Ishikawa (cell line): ENCODE measurements around the gene CTXN1.
A peak's percentile ranks its signal among the peaks of the same experiment; 100 is the strongest.

Experiments used
- CEBPB ChIP-seq: IDR thresholded peaks from 2 replicates; pipeline ENCODE4 v1.6.1; 2012
- CREB1 ChIP-seq: IDR thresholded peaks from 2 replicates; pipeline ENCODE4 v1.6.1; 2012; ENCODE audit warnings: low read depth
- EGR1 ChIP-seq: IDR thresholded peaks from 2 replicates; pipeline ENCODE4 v1.6.1; 2012
- EP300 ChIP-seq: IDR thresholded peaks from 2 replicates; pipeline ENCODE4 v1.6.1; 2012; ENCODE audit warnings: borderline replicate concordance
- FOXM1 ChIP-seq: IDR thresholded peaks from 2 replicates; pipeline ENCODE4 v1.6.1; 2012; ENCODE audit warnings: low read depth, borderline replicate concordance
- NFIC ChIP-seq: IDR thresholded peaks from 2 replicates; pipeline ENCODE4 v1.6.1; 2012
- RAD21 ChIP-seq: IDR thresholded peaks from 2 replicates; pipeline ENCODE4 v1.6.1; 2012; ENCODE audit warnings: low read depth
- TAF1 ChIP-seq: IDR thresholded peaks from 2 replicates; pipeline ENCODE4 v1.6.1; 2012; ENCODE audit warnings: low read depth, mild to moderate bottlenecking
- TCF12 ChIP-seq: IDR thresholded peaks from 2 replicates; pipeline ENCODE4 v1.6.1; 2012; ENCODE audit warnings: low read depth
- TEAD4 ChIP-seq: IDR thresholded peaks from 2 replicates; pipeline ENCODE4 v1.6.1; 2012
- YY1 ChIP-seq: IDR thresholded peaks from 2 replicates; pipeline ENCODE4 v1.6.1; 2012; ENCODE audit warnings: low read depth
- ZBTB7A ChIP-seq: IDR thresholded peaks from 2 replicates; pipeline ENCODE4 v1.6.1; 2012; ENCODE audit warnings: low read depth
- TF ChIP-seq, protein P1 (sequence below): IDR thresholded peaks from 2 replicates; pipeline ENCODE4 v1.6.1; 2012; ENCODE audit warnings: low read depth, mild to moderate bottlenecking
- TF ChIP-seq, protein P2 (sequence below): IDR thresholded peaks from 2 replicates; pipeline ENCODE4 v1.6.1; 2012
- TF ChIP-seq, protein P3 (sequence below): IDR thresholded peaks from 2 replicates; pipeline ENCODE4 v1.6.1; 2012

The CTXN1 gene

DNA sequence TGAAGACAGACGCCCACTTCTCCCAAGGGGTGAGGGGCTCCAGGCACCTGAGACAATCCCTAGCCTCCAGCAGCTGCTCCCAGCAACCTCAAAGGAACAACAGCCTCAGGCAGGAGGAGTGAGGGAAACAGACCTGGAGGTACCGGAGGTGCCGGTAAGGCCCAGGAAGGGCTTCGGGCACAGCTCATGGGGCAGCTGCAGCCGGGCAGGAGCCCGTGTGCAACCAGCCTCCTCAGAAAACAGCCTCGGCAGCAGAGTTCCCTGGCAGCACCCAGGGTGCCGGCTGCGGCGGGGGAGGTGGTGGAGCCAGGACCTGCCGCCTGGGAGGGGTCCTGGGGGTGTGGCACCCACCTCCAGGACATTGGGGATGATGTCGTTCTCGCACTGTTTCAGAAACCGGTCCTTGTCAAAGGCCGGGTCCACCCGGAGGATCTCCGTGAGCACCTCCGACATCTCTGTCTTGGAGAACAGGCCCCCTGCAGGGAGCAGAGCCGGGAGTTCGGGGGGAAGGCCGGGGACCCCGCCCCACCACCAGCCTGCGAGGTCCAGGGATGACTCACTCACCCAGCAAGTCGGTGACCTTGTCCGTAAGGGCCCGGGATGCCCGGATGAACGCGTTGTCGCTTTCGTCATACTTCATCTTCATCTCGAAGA, 6.5 kb upstream of the CTXN1 start:
- TF ChIP-seq FOXM1 = no peak
- no peak for TF ChIP-seq RAD21
- TF ChIP-seq, protein P1, sequence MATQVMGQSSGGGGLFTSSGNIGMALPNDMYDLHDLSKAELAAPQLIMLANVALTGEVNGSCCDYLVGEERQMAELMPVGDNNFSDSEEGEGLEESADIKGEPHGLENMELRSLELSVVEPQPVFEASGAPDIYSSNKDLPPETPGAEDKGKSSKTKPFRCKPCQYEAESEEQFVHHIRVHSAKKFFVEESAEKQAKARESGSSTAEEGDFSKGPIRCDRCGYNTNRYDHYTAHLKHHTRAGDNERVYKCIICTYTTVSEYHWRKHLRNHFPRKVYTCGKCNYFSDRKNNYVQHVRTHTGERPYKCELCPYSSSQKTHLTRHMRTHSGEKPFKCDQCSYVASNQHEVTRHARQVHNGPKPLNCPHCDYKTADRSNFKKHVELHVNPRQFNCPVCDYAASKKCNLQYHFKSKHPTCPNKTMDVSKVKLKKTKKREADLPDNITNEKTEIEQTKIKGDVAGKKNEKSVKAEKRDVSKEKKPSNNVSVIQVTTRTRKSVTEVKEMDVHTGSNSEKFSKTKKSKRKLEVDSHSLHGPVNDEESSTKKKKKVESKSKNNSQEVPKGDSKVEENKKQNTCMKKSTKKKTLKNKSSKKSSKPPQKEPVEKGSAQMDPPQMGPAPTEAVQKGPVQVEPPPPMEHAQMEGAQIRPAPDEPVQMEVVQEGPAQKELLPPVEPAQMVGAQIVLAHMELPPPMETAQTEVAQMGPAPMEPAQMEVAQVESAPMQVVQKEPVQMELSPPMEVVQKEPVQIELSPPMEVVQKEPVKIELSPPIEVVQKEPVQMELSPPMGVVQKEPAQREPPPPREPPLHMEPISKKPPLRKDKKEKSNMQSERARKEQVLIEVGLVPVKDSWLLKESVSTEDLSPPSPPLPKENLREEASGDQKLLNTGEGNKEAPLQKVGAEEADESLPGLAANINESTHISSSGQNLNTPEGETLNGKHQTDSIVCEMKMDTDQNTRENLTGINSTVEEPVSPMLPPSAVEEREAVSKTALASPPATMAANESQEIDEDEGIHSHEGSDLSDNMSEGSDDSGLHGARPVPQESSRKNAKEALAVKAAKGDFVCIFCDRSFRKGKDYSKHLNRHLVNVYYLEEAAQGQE = no peak
- no peak for TF ChIP-seq CEBPB
- no peak for TF ChIP-seq ZBTB7A
- TF ChIP-seq, protein P2, sequence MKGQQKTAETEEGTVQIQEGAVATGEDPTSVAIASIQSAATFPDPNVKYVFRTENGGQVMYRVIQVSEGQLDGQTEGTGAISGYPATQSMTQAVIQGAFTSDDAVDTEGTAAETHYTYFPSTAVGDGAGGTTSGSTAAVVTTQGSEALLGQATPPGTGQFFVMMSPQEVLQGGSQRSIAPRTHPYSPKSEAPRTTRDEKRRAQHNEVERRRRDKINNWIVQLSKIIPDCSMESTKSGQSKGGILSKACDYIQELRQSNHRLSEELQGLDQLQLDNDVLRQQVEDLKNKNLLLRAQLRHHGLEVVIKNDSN = no peak
- no peak for TF ChIP-seq YY1
- TF ChIP-seq CREB1 = no peak
- TF ChIP-seq TCF12 = no peak
- no peak for TF ChIP-seq EP300
- TF ChIP-seq TEAD4 = no peak
- TF ChIP-seq NFIC = no peak

DNA sequence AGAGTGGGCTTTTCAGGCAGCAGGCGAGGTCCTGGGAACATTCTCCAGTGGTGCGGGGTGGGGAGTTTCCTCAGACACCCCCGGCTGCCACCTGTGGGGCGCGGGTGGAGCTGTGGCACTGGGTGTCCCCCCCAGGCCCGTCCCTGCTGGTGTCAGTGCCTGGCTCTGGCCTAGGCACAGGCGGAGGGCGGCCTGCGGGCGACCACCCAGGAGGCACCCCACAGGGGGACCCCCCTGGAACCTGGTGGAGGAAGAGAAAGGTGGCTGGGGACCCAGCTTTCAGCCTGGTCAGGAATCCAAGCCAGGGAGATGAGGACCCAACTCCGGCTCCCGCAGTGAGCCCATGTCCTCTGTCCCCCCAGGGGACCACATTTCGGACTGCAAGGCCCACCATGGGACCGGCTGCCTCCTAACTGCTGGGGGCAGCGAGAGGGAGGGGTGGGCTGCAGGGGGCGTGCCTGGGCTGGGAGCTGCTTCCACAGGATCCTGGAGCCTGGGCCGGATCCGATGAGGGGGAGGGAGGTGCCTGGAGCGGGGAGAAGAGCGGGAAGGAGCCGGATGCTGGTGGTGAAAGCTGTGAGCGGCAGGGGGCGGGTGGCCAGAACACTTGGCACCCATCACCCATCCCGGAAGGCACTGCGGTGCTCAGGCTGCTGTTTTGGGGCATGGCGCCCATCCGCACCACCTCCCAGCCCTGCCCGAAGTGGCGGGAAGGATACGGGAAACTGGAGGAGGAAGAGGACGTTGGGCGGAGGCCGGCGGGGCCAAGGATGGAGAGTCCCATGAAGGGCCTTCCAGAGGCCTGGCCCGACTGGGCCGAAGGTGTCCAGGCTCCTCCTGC, 5.5 kb upstream of the CTXN1 start:
- TF ChIP-seq, protein P3, sequence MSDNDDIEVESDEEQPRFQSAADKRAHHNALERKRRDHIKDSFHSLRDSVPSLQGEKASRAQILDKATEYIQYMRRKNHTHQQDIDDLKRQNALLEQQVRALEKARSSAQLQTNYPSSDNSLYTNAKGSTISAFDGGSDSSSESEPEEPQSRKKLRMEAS = no peak
- TF ChIP-seq EGR1 (no peak), TEAD4 (no peak), NFIC (no peak), ZBTB7A (no peak)
- TF ChIP-seq, protein P2 = no peak

DNA sequence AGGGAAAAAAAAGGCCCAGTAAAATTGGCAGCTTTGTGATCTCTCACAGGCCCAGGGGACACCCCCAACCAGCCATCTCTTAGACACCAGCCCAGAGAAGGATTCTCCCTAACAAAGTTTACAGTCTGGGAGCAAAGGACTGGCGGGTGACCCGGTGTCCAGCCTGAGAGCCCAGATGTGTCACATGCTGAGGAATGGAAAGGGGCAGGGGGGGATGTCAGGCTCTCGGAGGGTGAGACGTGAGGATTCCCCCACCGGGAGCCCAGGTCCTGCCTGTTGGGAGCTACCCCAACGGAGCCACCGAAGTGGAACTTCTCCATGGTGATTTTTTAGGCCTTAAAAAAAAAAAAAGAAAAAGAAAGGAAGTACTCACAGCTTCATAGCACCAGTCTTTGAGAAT, 4.8 kb upstream of the CTXN1 start:
- no peak for TF ChIP-seq ZBTB7A
- no peak for TF ChIP-seq TEAD4
- TF ChIP-seq NFIC = no peak
- no peak for TF ChIP-seq EGR1
- TF ChIP-seq, protein P3 = no peak
- no peak for TF ChIP-seq RAD21
- TF ChIP-seq TCF12 = no peak
- no peak for TF ChIP-seq CREB1
- TF ChIP-seq TAF1 = no peak
- TF ChIP-seq, protein P1 = no peak
- TF ChIP-seq FOXM1 = no peak
- no peak for TF ChIP-seq YY1
- no peak for TF ChIP-seq CEBPB
- TF ChIP-seq, protein P2 = no peak
- TF ChIP-seq EP300 = no peak

DNA sequence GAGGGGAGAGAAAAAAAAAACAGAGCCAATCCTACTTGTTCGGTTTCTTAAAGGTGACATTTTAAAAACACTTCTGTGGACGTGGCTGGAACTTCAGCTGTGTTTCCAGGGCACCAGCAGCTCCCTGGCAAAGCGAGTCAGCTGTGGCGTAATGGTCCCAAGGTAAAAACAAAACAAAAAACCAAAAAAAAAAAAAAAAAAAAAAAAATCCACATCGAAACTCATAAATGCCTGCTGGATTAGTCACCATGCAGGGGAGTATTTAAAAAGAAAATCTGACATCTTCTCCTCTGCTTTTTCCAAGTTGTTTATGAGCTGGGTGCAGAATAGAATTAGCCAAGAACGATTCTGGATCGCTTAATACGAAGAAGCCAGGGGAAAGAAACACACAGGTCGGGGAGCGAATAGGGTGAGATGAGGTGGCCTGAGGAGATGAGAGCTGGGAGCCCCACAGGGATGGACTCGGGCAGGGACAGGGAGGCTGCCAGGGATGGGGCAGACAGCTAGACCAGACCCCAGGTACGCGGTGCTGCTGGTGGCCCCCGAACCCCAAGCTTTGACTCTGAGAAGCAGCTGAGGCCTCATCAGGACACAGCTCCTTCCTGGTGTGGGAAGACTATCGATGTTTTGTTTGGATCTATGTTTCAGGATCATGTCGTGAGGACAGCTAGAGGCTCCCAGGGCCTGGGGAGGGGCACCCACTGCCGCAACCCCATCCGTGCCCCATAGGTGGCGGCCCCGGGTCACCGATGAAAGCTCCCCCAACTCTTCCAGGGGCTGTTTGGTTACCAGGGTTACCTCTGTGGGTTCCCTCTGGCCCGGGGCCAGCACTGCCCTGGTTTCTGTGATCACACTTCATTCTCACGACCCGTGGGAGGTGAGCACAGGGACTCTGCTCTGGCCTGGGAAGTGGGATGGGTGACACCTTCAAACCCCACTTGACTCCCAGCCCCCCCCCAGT, 3.1 kb upstream of the CTXN1 start:
- TF ChIP-seq, protein P1 = no peak
- no peak for TF ChIP-seq EGR1
- TF ChIP-seq TEAD4 = no peak
- peak; percentile 15; the same call in 1 of the 2 replicates for TF ChIP-seq RAD21
